ENCODE data around the gene TPPP3.

Gene TPPP3

DNA sequence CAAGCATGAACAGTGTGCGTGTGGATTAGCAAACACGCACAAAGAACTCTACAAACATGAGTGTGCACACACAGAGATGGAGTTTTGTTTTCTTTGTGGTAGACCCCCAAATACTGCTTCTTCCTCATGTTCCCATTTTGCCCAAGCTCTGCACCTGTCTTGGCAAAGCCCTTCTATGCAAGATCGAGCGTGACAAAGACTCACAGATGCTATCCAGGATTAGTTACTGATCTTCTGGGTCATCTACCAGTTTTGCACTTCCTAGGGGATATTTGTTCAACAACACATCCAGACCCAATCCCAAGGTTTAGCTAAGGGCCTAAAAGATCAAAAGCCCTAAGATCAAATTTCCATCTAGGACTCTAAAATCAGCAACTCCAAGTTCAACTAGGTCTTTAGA lies 50.7 kb downstream of the TPPP3 start:
- no peak for DNase-seq (ENCODE audit: low read depth)

DNA sequence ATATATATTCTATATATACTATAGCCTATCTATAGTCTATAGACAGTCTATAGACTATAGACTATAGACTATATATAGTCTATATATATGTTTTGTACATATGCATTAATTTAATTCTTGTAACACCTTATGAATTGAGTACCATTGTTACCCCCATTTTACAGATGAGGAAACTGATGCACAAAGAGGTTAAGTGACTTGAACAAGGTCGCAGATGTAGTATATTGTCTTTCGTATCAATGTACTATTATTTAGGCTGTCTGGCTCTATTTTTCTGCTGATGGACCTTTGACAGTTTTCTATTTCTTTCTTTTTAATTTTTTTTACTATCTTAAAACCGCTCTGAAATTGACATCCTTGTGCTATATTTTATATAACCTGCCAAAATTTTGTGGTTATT lies 52.0 kb downstream of the TPPP3 start:
- DNase-seq (ENCODE audit: low read depth), result no peak
